Measurements from ENCODE around the gene GAST.
"Not testable (repeated sequence)": the region's sequence is repeated elsewhere in the genome, so short reads cannot be mapped to it uniquely, and the experiment has no call there.

The GAST gene, protein sequence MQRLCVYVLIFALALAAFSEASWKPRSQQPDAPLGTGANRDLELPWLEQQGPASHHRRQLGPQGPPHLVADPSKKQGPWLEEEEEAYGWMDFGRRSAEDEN

DNA sequence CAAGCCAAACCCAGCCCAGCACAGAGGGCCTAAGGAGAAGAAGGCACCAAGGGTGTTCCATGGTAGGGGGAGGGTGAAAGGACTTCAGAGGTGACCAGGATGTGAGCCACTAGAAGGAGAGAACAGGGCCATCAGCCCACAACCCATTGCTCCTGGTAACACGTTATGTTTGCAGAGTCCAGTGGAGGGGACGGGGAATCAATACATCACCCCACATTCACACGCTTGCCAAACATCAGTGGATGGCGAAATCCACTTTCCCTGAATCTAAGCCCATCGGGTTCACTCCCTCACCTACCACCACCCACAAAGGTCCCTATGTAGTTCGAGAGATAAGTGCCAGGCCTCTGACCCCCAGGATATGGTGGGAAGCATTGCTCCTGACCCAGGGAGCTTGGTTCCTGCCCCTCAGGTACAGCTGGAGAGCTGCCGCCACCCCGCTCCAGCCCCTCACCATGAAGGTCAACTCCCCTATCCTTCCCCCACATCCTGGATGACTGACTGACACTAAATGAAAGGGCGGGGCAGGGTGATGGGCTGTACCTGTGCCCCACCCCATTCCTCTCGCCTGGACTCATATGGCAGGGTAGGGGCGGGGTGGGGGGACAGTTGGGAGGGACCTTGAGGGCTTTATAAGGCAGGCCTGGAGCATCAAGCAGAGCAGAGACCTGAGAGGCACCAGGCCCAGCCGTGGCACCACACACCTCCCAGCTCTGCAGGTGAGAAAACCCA is at the start of gene GAST:
GAST (plus strand) TSS at position 663 of the 732 bp plus-strand sequence. CDS start 3,106 bp downstream, outside the sequence.
- no peak for DNase-seq (ENCODE audit: low read depth in 2 of 2)

DNA sequence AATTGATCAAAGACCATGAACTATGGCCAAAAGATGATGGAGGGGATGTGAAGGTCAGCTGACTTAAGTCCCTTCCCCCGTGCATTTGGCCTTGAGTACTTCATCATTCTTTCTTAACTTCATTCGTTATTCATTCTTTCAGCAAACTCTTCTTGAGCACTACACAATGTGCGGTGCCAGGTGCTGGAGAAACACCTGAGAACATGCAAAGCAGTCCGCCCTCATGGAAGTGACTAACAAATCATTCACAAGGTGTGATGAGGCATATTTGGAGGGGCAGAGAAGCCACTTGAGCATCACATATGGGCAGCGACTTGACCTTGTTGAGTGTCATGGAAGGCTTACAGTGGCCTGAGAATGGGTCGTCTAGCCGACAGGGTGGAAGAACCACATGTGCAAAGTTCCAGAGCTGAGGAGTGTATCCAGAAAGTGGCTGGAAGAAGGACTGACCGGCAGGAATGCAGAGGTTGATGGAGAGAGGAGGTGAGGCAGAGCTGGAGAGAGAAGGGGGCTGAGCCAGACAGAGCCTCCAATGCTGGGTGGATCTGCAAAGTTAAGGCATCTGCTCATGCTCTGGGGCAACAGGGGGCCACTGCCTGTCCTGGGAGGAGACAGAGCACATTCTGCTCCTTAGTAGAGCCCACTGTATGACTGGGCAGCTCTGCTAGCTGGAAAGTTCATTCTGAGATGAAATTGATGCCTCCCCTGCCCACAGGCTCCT is 48.5 kb upstream of the GAST start:
- DNase-seq (ENCODE audit: low read depth in 2 of 2), result no peak

DNA sequence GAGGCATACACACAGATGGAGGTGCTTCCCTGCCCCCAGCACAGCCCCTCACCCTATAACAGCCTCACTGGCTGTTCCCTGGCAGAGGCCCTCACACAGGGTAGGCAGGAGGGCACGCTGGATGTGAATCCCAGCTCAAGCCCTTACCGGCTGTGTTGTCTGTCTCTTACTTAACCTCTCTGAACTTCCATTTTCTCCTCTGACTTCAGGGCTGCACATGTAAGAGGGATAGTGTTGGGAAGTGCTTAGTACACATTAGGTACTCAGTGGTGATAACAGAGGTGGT is 48.0 kb upstream of the GAST start:
- DNase-seq (ENCODE audit: low read depth in 2 of 2), result no peak

DNA sequence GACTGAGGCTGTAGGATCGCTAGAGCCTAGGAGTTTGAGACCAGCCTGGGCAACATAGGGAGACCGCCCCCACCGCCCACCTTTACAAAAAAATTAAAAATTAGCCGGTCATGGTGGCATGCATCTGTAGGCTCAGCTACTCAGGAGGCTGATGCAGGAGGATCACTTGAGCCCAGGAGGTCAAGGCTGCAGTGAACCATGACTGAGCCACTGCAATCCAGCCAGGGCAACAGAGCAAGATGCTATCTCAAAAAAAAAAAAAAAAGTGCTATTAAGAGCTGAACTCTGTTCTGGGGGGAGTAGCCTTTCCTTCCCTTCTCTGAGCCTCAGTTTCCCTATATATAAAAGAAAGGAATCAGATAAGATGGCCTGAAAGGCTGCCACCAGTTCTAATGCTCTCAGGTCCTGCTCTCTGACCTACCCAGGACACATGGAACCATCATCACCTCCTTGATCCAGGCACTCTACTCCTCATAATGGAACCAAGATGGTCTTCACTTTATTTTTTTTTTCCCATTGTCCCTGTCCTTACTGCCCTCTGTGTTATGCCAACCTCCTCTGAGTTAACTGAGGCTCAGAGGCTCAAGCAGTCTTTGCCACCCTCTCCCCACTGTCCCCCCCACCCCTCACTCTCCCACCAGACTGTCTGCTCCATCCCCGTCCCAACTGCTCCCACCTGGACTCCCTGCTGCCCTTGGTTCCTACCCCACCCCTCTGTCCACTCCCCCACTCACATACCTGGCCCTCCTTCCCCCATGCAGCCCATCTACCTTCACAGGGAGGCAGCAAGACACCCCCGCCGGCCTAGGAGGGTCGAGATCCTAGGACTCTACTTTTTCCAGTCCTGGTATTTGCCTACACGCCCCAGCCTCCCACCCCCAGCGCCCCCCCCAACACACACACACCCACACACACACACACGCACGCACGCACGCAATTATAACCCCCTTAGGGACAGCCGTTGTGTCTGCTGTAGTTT is 47.3 kb upstream of the GAST start:
- no peak for DNase-seq (ENCODE audit: low read depth in 2 of 2)

DNA sequence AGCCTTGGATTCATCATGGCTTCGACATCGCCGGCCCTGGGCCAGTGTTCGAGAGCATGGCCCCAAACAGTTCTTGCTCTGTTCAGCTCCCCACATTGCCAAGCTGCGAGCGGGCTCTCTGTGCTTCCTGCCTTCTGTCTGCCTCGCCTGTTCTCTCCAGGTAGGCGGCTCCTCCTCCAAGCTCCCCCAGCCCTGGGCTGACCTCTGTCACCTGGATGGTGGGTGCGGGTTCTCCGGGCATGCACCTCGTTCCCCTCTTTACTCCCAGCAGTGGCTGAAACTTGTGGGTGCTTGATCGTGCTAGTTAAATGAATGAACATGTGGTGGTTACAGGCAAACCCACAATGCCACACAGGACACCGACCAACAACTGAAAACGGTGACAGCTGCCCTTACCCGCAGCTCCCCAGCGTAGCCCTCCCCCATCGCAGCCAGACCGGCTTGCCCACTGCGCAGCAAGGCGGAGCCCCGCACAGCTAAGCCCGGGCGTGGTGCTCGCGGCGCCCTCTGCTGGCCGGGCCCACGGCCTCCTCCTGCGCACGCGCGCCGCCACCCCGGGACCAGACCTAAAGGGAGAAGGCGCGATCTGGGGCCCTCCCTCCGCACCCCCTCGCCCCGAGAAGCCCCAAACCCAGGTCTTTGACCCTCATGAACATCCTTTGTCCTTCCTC is 46.4 kb upstream of the GAST start:
- DNase-seq (ENCODE audit: low read depth in 2 of 2), result peak; percentile 87 to 91

DNA sequence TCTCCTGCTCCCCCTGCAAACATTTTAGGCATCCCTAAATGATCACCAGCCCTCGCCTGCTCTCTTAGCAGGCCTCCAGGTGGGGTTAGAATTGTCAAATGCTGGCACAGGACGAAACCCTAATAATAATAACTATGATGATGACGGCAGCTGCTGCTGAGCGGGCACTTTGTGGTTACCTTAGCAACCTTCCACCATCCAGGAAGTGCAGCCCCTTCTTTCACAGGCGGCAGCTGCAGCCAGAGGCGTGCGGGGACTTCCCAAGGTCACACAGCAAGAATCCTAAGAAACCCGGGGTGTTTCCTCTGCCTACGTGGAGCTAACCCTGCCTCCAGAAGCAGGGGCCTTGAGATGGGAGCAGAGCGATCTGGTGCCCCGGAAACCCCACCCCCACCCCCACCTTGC is 45.9 kb upstream of the GAST start:
- peak; percentile 38 to 64 for DNase-seq (ENCODE audit: low read depth in 2 of 2)

DNA sequence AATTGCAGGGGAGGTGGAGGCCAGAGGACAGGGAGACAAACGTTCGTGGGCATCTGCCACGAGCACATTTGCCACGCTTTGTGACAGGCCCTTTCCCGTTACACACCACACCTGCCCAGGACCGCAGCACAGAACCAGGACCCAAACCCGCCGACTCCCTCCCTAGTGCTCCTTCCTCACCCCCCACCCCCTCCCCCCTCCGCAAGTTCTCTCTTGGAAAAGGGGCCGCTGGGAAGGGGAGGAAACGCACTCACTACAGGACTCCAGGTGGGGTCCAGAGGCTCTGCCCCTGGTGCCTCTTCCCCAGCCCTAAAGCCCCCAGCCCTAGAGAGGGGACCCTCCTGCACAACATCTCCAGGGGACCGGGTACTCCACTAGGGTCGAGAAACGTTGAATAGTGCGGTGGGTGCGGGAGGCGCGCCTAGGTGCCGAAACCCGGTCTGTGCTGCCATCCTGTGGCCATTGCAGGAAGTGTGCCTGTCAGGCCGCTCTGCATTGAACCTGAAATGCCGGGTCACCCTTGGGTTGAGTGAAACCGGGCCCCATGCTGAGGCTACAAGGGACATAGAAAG is 45.3 kb upstream of the GAST start:
- DNase-seq (ENCODE audit: low read depth in 2 of 2), result peak; percentile 84 to 89

DNA sequence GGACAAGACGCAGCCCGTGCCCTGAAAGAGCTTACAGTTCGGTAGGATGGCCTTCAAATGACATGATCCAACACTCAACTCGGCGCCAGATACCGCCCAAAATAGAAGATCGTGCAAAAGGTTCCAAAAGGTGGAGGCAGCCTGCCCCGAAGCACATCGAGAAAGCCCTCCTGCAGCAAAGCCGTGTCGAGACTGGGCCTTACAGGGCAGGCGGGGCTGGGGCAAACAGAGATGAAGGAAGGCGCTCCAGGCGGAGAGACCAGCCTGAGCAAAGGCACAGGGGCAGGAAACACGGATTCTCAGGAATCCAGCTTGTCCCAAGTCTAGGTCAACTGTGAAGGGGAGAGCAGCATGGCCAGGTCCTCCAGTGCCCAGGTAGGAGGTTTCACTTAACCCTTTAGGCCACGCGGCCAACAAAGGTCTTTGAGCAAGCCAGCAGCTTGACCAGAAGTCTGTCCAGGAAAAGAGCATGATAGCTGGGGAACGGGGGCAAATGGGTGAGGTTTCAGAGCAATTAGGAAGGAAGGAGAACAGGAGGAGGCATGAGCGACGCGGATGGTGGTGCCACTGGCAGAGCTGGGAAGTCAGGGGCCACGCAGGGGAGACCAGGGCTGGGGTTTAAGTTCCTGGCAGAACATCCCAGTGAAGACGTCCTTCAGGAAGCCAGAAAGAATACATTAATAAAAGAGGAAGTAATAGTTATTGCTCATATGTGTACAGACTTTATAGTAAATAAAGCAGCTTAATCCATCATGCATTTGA is 44.7 kb upstream of the GAST start:
- no peak for DNase-seq (ENCODE audit: low read depth in 2 of 2)

DNA sequence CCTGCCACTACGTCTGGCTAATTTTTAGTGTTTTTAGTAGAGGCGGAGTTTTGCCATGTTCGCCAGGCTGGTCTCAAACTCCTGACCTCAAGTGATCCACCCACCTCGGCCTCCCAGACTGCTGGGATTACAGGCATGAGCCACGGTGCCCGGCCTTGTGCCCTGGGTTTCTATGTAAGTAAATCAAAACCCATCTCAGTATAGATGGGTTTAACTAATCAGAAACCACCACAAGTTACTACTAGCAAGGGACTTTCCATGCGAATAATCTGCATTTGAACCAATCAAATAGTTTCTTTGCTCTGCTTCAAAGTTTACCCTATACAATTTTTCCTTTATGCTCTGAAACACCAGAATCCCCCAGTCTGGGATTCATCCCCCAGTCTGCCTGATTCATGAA is 40.0 kb upstream of the GAST start:
- DNase-seq (ENCODE audit: low read depth in 2 of 2), result no peak

DNA sequence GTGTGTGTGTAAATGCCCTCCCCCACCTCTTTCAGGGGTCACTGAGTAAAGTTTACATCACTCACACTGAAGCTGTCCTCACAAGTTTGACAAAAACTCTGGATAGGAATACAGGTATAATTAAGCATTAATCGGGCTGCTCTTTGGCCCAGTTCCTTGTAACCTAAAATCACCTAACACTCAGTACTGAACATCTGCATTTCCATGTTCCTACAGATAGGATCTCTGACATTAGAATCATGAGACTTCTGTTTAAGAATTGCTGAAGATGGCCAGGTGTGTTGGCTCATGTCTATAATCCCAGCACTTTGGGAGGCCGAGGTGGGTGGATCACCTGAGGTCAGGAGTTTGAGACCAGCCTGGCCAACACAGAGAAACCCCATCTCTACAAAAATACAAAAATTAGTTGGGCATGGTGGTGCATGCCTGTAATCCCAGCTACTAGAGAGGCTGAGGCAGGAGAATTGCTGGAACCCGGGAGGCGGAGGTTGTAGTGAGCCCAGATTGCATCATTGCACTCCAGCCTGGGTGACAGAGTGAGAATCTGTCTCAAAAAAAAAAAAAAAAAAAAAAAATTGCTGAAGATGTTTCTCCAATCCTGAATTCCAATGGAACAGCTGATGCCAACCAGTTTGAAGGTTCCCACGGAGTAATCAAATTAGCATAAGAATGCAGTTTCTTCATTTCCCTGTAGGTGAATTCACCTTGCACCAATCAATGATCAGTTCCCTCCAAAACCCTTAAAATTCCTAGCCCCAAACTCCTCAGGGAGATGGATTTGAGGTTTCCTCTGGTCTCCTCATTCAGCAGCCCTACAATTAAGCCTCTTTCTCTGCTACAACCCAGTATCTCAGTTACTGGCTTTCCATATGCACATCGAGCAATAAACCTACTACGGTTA is 36.7 kb upstream of the GAST start:
- not testable (repeated sequence) for DNase-seq (ENCODE audit: low read depth in 2 of 2)

DNA sequence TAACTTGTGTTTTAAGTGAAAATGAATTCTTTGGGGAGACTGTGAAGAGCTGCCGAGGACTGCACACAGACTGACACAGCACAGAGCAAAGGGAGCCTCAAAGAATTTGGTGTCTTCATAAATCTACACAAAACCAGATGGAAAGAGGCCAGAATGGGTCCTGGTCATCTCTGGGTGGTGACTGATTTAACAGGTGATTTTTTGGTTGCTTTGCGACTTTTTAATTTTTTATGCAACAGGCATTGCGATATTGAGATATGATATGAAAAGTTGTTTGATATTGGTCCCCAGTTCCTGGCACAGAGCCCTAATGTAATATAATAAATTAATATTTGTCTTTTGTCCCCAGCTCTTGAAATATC is 36.1 kb upstream of the GAST start:
- no peak for DNase-seq (ENCODE audit: low read depth in 2 of 2)

DNA sequence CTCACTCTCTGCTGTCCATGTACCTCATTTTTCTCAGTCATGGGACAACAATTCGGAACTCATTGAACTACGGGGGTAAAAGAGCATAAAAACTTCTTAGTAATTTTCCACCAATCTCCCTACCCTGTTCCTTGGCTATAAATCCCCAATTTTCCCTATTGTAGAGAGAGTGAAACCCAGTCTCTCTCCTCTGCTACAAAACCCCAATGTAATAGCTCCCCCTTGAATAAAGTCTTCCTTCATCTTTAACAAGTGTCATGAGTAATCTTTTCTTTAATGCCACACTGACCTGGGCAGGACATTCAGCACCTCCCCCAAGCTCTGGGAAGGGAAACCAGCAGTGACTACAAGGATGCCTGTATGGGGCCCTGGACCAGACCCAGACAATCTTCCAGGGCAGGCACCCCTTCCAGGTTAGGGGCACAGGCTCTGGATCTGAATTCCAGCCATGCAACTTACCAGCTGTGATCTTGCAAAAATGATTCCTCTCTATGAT is 33.7 kb upstream of the GAST start:
- no peak for DNase-seq (ENCODE audit: low read depth in 2 of 2)

DNA sequence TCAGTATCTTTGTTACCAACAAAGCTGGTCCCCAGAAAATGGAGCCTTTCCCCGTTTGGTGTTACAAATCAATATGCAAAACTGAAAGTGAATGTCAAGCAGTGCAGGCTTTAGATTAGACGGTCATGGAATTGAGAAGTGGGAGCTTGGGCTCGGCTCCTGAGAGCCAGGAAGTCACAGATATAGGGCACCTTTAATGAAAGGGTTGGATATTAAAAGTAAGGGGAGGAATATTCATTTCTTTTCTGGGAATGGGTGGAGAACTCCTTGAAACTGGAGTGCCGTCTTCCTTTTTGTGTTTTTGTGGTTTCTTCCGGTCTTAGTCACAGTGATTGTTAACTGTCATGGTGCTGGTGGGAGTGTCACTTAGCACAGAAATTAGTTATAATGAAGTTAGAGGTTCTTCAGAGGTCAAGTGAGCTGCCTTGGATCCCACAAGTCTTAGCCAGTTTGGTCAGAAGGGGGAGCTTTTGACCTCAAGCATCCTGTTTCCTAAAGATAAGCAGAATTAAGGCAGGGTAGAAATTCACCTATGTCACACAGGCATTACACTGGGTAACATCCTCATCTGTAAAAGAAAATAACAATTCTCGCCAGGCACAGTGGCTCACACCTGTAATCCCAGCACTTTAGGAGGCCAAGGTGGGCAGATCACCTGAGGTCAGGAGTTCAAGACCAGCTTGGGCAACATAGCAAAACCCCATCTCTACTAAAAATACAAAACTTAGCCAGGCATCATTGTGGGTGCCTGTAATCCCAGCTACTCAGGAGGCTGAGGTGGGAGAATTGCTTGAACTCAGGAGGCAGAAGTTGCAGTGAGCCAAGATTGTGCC is 33.0 kb upstream of the GAST start:
- DNase-seq (ENCODE audit: low read depth in 2 of 2), result peak in 1 of 2 donors; percentile 64

DNA sequence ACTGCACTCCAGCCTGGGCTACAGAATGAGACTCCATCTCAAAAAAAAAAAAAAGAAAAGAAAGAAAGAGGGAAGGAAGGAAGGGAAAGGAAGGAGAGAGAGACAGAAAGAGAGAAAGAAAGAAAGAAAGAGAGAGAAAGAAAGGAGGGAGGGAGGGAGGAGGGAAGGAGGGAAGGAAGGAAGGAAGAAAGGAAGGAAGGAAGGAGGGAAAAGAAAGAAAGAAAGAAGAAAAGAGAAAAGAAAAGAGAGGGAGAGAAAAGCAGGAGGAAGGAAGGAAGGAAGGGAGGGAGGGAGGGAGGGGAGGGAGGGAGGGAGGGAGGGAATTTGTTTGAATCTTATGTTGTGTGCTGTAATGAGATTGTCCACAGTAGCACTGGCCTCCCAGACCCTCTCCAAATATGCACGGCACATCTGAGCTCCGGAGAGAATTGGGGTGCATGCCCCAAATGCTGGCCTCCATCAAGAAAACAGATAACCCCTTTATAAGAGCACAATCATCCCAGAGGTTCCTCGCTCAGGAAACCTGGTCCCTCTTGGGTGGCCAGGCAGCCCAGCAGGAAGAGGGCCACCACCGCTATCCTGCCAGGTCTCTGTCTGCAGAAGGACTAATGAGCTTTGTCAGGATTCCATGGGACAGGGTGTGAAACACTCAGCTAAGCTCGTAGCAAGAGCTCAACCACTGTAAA is 32.2 kb upstream of the GAST start:
- no peak for DNase-seq (ENCODE audit: low read depth in 2 of 2)

DNA sequence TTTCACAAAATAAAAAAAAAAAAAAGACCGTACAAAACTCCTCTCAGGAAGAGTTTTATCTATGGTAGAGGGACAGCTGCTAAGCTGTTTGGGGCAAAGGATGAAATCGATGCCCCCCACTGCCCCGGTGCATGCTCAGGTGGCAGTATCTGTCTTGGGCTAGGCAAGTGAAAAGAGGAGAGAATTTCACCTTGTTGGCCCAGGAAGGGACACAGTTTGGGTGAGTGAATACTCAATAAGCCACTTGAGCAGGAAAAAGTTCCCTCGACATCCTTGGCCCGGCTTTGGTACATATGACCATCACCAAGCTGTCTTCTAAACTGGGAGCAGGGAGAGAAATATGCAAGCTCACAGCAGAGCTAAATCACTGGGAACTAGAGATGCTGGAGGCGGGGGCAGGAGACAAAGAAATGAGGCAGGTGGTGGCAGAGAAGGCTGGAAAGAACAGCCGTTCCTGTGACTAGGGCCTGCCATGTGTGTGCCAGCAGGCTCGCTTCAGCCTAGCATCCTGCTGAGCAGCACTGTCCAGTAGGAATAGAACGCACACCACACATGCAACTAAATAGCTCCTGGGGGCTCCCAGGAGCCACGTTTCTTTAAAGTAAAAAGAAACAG is 31.6 kb upstream of the GAST start:
- no peak for DNase-seq (ENCODE audit: low read depth in 2 of 2)

DNA sequence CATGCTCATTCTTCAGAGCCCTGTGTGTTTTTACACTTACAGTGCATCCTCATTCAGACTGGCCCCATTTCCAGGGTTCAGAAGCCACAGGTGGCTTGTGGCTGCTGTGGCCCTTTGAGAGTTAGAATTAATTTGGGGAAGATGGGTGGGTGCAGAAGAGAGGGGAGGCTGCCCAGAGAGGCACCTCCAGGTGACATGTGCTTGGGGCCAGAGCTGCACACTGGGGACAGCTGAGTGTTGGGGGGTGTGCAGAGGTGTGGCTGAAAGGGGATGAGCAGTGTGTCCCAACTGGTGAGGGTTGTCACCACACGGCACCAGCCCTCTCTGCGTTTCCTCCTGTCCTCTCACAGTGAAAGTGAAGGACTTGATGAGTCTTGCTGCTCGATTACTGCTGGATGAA is 30.4 kb upstream of the GAST start:
- no peak for DNase-seq (ENCODE audit: low read depth in 2 of 2)

DNA sequence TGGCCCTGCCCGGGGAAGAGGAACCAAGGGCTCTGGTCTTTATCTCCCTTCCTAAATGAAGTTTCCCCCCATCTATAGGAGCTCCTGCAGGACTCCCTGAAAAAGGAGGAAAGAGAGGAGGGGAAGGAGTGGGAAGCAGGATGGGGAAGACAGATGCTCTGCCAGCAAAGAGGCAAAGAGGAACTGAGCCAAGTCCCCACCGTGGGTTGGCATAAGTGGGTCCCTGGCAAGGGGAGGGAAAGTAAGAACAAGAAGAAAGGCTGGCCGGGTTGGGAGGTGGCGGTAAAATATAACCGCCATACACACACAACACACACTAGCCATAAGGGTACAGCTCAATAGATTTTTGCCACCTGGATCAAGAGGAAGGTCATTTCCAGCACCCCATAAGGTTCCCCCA is 29.5 kb upstream of the GAST start:
- DNase-seq (ENCODE audit: low read depth in 2 of 2), result no peak

Data from stimulated activated CD4-positive, alpha-beta T cell treated with anti-CD3 and anti-CD28 coated beads, Interleukin-4, amount 100 ng/mL, for 48 hours (primary cell).